ENCODE results near the gene LRWD1.
"Not testable (repeated sequence)": the region's sequence is repeated elsewhere in the genome, so short reads cannot be mapped to it uniquely, and the experiment has no call there.

The LRWD1 gene

DNA sequence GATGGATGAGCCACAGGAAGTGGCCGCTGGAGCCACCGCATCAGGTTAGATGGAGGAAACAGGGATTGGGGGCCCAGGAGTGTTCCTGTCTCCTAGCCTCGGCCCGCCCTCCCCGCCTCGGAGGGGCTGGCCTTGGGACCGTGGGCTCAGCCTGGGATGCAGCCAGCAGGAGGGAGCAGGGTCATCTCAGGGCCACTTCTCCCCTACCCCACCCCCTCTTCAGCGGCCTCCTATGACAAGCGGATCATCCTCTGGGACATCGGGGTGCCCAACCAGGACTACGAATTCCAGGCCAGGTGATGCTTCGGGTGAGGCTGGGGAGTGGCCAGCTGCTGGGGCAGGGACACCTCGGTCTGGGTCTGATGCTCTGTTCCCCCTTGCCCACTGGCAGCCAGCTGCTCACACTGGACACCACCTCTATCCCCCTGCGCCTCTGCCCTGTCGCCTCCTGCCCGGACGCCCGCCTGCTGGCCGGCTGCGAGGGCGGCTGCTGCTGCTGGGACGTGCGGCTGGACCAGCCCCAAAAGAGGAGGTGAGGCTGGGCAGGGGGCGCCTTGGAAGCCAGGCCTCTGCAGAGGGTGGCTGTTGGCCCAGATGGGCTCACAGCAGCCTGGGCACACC, 4.7 kb downstream of the LRWD1 start:
- no peak for DNase-seq

DNA sequence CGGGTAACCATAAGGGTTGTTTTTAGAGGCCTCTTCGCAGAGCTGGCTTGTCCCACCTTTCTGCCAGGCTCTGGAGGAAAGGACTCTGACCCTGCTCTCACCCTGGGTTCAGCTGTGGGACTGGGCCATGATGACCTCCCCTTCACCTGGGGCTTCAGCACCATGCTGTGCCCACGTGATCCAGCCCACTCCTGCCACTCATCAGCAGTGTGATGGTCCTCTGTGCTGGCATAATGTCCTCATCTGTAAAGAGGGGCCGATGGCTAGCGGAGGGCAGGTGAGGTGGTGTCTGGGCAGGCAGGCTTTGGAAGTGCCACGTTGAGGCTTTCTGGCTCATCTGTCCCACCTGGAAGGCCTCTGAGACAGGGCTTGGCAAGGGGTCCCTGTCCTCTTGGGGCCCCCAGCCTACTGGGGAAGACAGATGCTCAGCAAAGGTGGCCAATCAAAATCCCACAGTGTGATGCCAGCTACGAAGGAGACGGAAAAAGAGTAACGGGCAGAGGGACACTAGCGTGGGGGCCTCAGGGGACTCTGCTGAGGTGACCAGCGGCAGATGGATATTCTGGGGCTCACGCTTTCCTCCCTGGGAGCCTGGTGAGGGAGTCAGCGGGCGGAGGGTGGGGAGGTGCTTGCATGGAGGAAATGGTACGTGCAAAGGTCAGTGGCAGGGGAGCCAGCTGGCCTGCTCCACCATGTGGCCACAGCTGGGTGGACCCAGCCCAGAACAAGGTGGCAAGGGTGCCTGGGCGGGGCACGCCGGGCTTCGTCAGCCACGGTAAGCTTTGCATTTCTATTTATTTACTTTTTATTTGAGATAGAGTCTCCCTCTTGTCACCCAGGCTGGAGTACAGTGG, 5.4 kb downstream of the LRWD1 start:
- no peak for DNase-seq

DNA sequence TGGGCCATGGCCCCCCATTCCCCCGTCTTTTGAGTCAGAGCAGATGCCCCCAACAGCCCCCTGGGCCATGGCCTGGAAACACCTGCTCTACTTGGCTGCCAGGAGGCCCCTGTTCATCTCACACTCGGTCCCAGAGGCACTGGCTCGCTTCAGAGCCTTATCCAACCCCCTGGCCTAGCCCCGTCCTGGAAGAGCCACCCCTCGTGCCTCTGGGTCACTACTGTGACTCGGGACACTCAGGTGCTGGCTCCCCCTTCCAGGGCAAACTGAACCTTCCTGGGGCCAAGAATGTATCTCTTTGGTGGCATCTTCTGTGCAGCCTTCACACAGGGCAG, 7.0 kb downstream of the LRWD1 start:
- DNase-seq: no peak

GRCh38 chr7:102472126-102473041, 7.6 kb downstream of the LRWD1 start:
- DNase-seq: no peak

DNA sequence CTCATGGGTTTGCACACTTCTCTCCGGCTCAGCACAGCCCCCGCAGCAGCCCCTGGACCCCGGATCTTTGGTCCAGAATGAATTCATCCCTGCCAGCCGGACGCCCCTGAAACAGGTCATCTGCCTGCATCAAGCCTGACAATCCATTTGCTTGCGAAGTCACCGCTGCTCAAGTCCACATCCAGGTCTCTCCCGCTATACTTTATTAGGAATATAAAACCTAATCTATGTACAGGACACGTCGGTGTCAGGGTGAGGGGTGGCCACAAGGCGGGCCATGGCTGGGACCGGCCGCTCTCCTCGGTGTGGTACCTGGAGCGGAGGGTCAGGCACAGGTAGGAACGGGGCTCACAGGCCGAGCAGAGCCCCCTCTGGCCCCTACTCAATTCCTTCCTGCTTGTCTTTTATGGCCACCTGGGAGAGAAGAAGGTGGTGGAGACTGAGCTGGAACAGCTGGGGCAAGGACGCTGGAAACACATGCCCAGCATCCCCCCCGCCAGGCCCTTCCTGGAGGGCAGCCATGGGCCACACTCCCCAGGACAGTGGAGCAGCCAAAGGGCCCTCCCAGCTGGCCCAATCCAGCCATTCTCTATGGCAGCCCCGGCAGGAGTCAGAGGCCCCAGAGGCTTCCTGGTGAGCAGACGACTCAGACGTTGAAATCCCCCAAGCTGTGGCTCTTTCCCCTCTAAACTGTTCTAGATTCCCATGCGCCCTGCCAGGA, 8.6 kb downstream of the LRWD1 start:
- no peak for DNase-seq

DNA sequence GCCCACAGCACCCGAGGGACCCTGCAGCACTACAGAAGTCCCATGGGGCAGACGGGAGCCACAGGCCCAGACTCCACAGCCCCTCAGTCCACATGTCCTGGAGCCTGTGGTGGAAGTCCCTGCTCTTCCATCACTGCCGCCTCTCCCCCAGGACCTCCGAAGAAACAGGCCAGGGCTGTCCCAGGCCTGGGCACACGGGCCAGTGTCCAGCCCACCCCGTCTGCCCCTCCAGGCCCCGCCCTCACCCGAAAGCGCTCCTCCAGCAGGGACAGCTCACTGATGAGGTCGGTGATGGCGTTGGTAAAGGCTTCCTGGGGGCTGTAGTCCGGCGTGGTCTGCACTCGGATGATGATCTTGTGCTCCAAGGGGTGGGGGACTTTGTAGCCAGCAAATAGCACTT, 9.3 kb downstream of the LRWD1 start:
- not testable (repeated sequence) for DNase-seq

DNA sequence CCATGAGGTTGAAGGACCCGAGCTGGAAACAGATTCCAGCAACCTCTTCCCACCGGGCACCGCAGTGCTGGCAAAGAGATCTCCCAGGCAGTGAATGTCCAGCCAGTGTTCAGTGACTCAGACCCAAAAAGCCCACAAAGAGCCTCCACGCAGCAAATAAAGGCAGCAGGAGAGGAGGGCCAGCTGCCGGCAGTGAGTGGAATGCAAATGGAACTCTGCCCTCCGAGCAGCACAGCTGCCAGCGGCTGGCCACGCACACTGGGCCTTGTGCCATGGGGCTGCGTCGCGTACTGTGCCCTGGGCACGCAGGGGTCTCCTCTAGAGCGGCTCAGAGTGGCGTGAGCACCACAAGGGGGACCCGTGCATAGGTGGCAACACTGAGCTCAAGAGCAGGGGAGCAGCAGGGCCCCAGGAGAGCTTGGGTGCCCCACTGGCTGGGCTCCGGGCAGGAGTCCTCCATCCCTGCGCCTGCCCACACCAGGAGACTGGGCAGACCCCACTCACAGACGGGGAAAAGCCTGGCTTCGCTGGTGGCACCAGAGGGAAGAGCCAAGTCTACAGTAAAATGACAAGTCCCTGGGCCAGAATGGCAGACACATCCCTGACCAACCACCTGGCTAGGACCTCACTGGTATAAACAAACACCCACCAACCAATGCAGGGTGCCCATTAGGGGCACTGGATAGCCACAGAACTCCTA, 10.1 kb downstream of the LRWD1 start:
- not testable (repeated sequence) for DNase-seq

- peak; percentile 94 for DNase-seq
Observed at GRCh38 chr7:102478314-102479208, 13.8 kb downstream of the LRWD1 start, which contains the start of gene POLR2J. TSS of gene POLR2J (minus strand) at chr7:102478922. CDS start at chr7:102478860, 62 bp downstream.

- not testable (repeated sequence) for DNase-seq
Observed at GRCh38 chr7:102479209-102479584, 14.4 kb downstream of the LRWD1 start.

GRCh38 chr7:102479982-102480637, 15.3 kb downstream of the LRWD1 start:
- peak; percentile 39 for DNase-seq

DNA sequence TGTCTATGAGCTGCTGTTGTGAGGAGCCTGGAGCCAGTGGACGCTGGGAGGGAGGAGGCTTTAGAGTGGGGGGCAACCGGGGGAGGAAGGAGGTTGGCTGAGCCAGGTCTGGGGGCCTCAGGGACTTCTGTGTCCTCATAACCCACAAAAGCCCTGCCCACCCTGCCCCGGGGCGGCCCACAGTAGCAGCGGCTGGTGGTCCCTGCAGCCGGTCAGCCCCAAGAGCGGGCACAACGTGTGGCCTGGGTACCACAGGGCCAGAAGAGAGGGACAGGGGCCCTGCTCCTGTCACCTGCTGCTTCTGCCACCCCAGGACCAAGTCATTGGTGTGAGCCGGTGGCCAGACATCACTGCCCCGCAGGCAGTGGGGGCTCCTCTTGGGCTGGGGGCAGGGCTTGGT, 17.2 kb downstream of the LRWD1 start:
- DNase-seq: not testable (repeated sequence)

DNA sequence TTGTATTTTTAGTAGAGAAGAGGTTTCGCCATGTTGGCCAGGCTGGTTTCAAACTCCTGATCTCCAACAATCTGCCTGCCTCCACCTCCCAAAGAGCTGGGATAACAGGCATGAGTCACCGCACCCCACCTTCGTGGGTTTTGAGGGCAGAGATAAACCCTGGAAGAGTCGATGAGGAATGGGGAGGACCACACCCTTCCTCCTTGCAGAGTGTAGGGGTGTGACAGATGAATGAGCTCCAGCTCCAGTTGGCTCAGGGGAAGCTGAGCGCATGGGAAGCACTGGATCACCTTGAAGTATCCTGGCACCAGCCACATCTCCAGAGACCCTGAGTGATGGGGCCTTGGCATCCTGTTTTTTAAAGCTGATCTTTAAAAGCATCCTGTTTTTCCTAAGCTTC, 19.5 kb downstream of the LRWD1 start:
- not testable (repeated sequence) for DNase-seq

- not testable (repeated sequence) for DNase-seq
Observed at GRCh38 chr7:102490529-102491075, 25.8 kb downstream of the LRWD1 start.

DNA sequence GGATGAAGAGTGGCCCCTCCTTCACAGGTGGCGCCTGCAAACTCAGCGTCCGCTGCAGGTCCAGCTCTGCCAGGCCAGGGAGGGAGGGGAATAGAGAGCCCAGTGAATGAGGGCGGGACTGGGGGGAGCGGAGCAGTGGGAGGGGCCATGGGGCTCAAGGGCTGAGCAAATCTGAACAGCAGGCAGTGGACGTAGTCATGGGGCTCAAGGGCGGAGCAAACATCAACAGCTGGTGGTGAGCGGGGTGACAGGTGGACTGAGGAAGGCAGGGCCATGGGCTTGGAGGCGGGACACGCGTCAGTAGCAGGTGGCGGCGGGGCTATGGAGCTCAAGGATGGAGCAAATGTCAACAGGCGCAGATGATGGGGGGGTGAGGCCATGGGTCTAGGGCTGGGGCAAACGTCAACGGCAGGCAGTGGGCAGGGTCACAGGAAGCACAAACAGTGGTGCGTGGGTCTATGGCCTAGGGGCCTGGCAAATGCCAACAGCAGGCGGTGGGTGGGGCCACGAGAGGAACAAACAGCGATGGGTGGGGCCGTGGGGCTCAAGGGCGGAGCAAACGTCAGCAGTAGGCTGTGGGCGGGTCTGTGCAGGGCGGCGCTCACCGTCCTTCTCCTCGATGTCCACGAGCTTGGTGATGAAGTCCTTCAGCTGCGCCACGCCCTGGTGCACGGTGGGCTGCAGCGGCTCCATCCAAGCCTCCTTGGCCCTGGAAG, 28.6 kb downstream of the LRWD1 start:
- not testable (repeated sequence) for DNase-seq

DNA sequence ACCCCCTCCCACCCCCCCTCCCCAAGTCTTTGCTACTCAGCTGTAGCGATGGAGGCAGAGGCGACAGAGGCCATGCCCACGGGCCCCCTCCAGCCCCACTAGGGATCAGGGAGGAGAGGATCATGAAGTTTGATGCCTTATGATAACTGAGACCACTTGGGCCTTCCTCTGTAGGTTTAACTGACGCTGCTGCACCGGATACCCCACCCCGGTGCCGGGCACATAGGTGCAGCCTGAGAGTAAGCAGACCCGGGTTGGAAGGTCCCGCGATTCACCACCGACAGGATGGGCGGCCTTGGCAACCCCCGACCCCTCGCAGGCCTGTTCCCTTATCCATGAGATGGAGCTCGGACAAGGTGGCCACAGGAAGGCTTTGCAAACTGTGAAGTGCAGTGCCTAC, 29.2 kb downstream of the LRWD1 start:
- peak; percentile 35 for DNase-seq

DNA sequence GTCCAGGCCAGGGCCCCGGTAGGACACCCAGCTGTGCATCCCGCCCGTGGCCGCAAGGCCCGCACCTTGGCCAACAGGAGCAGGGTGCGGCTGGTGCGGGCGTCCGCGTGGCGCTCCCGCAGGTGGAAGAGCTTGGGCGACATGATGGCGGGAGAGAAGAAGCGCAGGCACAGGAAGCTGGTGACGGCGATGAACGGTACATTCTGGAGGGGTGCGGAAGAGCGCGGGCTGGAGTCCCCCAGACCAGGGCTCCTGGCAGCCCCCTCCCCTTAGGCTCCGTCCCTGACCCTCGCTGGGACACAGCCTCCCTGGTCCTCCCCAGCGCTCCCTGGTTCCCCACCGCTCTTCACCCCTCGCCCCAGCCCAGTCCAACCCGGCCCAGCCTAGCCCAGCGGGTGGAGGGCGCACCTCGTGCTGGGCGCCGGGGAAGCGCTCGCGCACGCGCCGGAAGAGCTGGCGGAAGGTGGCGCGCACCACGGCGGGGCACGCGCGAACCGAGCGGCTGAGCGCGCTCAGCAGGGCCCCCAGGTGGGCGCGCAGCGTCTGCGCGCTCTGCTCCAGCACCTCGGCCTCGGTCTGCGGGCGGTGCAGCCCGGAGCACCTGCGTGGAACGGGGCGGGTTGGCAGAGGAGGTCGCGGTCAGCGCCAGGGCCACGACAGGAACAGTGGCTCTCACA, 29.8 kb downstream of the LRWD1 start:
- not testable (repeated sequence) for DNase-seq

GRCh38 chr7:102496861-102497260, 32.1 kb downstream of the LRWD1 start:
- DNase-seq: not testable (repeated sequence)

GRCh38 chr7:102497308-102497707, 32.5 kb downstream of the LRWD1 start:
- not testable (repeated sequence) for DNase-seq

DNA sequence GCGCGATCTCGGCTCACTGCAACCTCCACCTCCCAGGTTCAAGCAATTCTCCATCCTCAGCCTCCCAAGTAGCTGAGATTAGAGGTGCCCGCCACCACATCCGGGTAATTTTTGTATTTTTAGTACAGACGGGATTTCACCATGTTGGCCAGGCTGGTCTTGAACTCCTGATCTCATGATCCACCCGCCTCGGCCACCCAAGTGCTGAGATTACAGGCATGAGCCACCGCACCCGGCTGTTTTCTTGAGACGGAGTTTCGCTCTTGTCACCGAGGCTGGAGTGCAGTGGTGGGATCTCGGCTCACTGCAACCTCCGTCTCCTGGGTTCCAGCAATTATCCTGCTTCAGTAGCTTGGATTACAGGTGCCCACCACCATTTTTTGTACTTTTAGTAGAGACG, 33.5 kb downstream of the LRWD1 start:
- DNase-seq: not testable (repeated sequence)

Data from CD4-positive, alpha-beta T cell treated with Interleukin-4 for 4 hours (primary cell).